ENCODE measurements around the gene SH3BGRL2. TPM values are rescaled to one million over a fixed set of nuclear protein-coding genes. Genes with fewer than 3 reads are reported as not detected.

SH3BGRL2 gene
- total and polyA plus RNA-seq, 2 experiments from 2014 or later, result 8.4 to 24.5 TPM

GRCh38 chr6:79717989-79718388, 86.9 kb downstream of the SH3BGRL2 start (continued):
- TF ChIP-seq REST (IDR thresholded peaks at IDR 0.05; ENCODE audit: unreplicated experiment), result no peak
- no peak for TF ChIP-seq CTCF (conservative IDR thresholded peaks at IDR 0.05; ENCODE audit: low read depth in 2 of 2)
- no peak for TF ChIP-seq JUNB (IDR thresholded peaks at IDR 0.05; ENCODE audit: unreplicated experiment)
- TF ChIP-seq ETS1 (IDR thresholded peaks at IDR 0.05), result no peak

- H3K27ac ChIP-seq (ENCODE audit: low read depth), result no peak overlapping the region
- no peaks in the 10 kb centered on the region; the same call in 1 of the 2 replicates for H3K9me2 ChIP-seq (ENCODE audit: insufficient read depth)
- peaks cover 11% of the 10 kb centered on the region; the same call in 1 of the 2 replicates for H3K4me1 ChIP-seq (ENCODE audit: insufficient read depth)
- H3K27me3 ChIP-seq (ENCODE audit: insufficient read depth), result no peaks in the 10 kb centered on the region
- no peaks in the 10 kb centered on the region for H3F3A ChIP-seq (replicated peaks; ENCODE audit: low read depth)
- no peaks in the 10 kb centered on the region for H4K20me1 ChIP-seq (replicated peaks; ENCODE audit: insufficient read depth)
- H3K4me1 Mint-ChIP-seq, result peaks cover 8% of the 10 kb centered on the region; the same call in 2 of the 3 replicates
- no peaks in the 10 kb centered on the region for H3K79me2 ChIP-seq (replicated peaks; ENCODE audit: insufficient read depth)
- no peaks in the 10 kb centered on the region for H3K9me3 Mint-ChIP-seq
- H3K36me3 ChIP-seq (ENCODE audit: insufficient read depth), result no peaks in the 10 kb centered on the region
- H3K4me3 ChIP-seq, result no peak overlapping the region
- H3K4me3 Mint-ChIP-seq, result no peak overlapping the region
- H3K27me3 Mint-ChIP-seq (ENCODE audit: insufficient read depth, low read depth, poor library complexity), result no peaks in the 10 kb centered on the region
- DNase-seq (ENCODE audit: low spot score) (no peak), ATAC-seq (no peak)
- H3K36me3 Mint-ChIP-seq (ENCODE audit: low read depth), result no peaks in the 10 kb centered on the region
- no peak overlapping the region for H3K4me2 ChIP-seq
- H2AFZ ChIP-seq, result no peak overlapping the region
- H3K27ac Mint-ChIP-seq, result no peak overlapping the region
- TF ChIP-seq ZNF462 (CRISPR knock-in tag; IDR thresholded peaks at IDR 0.05) (no peak), CREB1 (CRISPR knock-in tag; IDR thresholded peaks at IDR 0.05; ENCODE audit: low read depth) (no peak), POLR2AphosphoS5 (IDR thresholded peaks at IDR 0.05; ENCODE audit: low read depth) (no peak), JUNB (IDR thresholded peaks at IDR 0.05; ENCODE audit: unreplicated experiment) (no peak), ETS1 (IDR thresholded peaks at IDR 0.05) (no peak)
These were observed 87.5 kb downstream of the SH3BGRL2 start for GRCh38 chr6:79718509-79719247.
